AG04450 (cell line): ENCODE results near the gene CYSRT1. TPM values are rescaled to one million over a fixed set of nuclear protein-coding genes. Genes with fewer than 3 reads are reported as not detected.

Experiments used
- CTCF ChIA-PET: fragments of 300-600, 350-600 bp; formaldehyde crosslinking; extraction: SDS; loops from one replicate; lab custom pipeline; 2022; ENCODE audit warnings: antibody characterized with exemption, inconsistent platforms; lab: Charles Lee
- POLR2A ChIA-PET: fragments of 350-600 bp; formaldehyde crosslinking; extraction: SDS; loops from one replicate; lab custom pipeline; 2021; ENCODE audit warnings: antibody characterized with exemption, inconsistent platforms; lab: Yijun Ruan, JAX
- DNase-seq: peaks from one replicate; pipeline ENCODE4 v3.0.0-alpha.2; 2011; ENCODE audit warnings: low read depth, low spot score
- H3K27ac ChIP-seq: one replicate; pipeline ENCODE4 v1.5.1; 2012; ENCODE audit warnings: low read depth, low read length, control low read depth
- H3K27me3 ChIP-seq: one replicate; pipeline ENCODE4 v1.6.0; 2012; ENCODE audit warnings: low read length; ENCODE audit not compliant: control insufficient read depth, insufficient read depth
- H3K4me3 ChIP-seq: 2 replicates; pipeline ENCODE4 v1.5.1; 2011; ENCODE audit warnings: mild to moderate bottlenecking, low read depth, low read length, control low read depth
- H3K9me3 ChIP-seq: 2 replicates; pipeline ENCODE4 v1.5.1; 2012; ENCODE audit warnings: low read length; ENCODE audit not compliant: control insufficient read depth, insufficient read depth
- polyA plus RNA-seq: library from polyadenylated mRNA; depleted of rRNA; stranded (reverse); fragments of >200 nt; gene quantifications from 2 replicates; pipeline ENCODE4 v1.2.3, GENCODE V29; 2011
- TF ChIP-seq, protein P1 (sequence below): IDR thresholded peaks from 2 replicates; pipeline ENCODE4 v1.5.1; 2011; ENCODE audit warnings: low read depth, low read length, control low read depth, inconsistent platforms

CYSRT1 gene
- polyA plus RNA-seq, 1 experiment: 0.27 TPM

DNA sequence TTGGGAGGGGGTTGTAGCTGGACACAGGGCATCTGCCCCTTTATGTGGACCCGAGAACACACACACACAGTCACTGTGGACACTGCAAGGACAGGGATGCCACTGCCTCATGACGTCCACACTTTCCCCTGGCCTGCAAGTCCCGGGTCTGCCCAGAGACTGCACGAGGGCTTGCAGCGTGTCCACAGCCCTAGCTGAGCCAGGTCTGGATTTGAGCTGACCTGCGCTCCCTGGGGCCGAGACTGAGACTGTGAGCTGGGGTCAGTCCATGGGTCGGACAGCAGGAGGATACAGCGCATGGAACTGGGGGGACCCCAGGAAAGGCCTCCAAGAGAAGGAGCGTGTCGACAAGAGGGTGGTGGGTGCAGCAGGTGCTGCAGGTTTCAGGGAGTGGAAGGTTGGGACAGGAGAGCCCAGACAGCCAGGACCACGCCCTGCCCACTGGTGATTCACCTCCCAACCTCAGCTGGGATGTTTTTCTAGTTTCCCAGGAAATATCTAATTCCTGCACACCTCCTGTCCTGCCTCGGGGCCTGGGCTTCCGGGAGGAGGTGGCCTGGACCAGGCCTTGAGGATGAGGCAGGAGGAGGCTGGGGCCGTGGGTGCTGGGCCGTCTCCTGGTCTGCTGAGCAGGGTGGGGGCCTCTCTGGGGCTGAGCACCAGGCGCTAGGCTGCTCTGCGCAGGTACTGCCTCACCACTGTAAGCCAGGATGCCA is 1.5 kb downstream of the CYSRT1 start:
- Histone ChIP-seq H3K9me3 (no peaks in the 10 kb centered on the region; the same call in 1 of the 2 replicates), H3K27me3 (no peaks in the 10 kb centered on the region), H3K4me3 (no peak overlapping the region), H3K27ac (no peak overlapping the region)
- ChIA-PET CTCF (interaction anchor here (1.0 to 2.4 kb wide), 4 partner anchors 10 to 159 kb away, joined by 3 to 14 read pairs (median 6); no protein-coding TSS in a partner anchor), POLR2A (interaction anchor here (1.4 to 1.8 kb wide), 3 partner anchors 14 to 140 kb away, joined by 3 to 7 read pairs (median 5); partner anchors contain the start of genes MAN1B1 and TUBB4B)
- TF ChIP-seq, protein P1, sequence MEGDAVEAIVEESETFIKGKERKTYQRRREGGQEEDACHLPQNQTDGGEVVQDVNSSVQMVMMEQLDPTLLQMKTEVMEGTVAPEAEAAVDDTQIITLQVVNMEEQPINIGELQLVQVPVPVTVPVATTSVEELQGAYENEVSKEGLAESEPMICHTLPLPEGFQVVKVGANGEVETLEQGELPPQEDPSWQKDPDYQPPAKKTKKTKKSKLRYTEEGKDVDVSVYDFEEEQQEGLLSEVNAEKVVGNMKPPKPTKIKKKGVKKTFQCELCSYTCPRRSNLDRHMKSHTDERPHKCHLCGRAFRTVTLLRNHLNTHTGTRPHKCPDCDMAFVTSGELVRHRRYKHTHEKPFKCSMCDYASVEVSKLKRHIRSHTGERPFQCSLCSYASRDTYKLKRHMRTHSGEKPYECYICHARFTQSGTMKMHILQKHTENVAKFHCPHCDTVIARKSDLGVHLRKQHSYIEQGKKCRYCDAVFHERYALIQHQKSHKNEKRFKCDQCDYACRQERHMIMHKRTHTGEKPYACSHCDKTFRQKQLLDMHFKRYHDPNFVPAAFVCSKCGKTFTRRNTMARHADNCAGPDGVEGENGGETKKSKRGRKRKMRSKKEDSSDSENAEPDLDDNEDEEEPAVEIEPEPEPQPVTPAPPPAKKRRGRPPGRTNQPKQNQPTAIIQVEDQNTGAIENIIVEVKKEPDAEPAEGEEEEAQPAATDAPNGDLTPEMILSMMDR: no peak
- DNase-seq: no peak

DNA sequence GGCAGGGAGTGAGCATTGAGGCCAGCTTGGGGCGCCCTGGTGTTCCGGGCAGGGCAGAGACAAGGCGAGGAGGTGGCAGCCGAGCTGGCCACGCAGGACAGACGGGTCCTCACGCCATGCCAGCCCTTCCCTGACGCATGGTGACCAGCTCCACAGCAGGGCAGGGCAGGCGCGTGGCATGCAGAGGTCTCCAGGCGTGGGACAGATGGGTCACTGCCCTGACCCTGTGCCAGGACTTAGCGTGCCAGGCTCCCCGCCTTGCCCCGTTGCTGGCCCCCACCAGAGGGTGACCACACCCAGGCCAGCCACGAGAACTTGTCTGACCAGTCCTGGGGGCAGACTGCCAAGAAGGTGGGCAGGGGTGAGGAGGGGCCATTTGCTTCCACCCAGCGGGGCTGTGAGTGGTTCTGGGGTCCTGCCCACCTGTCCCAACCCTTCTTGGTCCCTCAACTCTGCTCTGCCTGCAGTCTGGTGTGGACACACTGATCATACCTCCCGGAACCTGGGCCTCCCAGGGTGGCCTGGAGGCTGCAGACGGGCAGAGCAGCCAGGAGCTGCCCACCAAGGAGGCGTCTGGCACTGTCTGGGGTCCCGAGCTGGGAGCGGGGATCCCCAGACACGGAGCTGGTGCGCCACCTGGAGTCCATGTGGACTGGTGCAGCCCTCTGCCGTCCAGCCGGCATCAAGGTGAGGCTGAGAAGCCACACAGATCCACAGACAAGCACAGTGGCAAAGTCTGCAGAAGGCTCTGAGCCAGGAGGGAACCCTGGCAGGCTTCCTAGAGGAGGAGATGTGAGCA is 2.3 kb downstream of the CYSRT1 start, which contains the start of gene RNF224:
TSS of gene RNF224 (plus strand) at position 449 of the 799 bp plus-strand sequence. CDS start 834 bp downstream, outside the sequence.
- peak; percentile 38 for DNase-seq
- POLR2A ChIA-PET: interaction anchor here (0.8 to 1.8 kb wide), 4 partner anchors 13 to 140 kb away, joined by 3 to 7 read pairs (median 4); partner anchors contain the start of genes MAN1B1 and TUBB4B
- H3K27ac ChIP-seq: no peak within 1 kb of the TSS
- CTCF ChIA-PET: interaction anchor here (0.6 to 2.4 kb wide), 12 partner anchors 9 to 199 kb away, joined by 3 to 14 read pairs (median 4); no protein-coding TSS in a partner anchor
- H3K4me3 ChIP-seq: no peak within 1 kb of the TSS
- TF ChIP-seq, protein P1: peak; percentile 85
- H3K9me3 ChIP-seq: no peaks in the 10 kb centered on the region; the same call in 1 of the 2 replicates
- H3K27me3 ChIP-seq: no peaks in the 10 kb centered on the region

DNA sequence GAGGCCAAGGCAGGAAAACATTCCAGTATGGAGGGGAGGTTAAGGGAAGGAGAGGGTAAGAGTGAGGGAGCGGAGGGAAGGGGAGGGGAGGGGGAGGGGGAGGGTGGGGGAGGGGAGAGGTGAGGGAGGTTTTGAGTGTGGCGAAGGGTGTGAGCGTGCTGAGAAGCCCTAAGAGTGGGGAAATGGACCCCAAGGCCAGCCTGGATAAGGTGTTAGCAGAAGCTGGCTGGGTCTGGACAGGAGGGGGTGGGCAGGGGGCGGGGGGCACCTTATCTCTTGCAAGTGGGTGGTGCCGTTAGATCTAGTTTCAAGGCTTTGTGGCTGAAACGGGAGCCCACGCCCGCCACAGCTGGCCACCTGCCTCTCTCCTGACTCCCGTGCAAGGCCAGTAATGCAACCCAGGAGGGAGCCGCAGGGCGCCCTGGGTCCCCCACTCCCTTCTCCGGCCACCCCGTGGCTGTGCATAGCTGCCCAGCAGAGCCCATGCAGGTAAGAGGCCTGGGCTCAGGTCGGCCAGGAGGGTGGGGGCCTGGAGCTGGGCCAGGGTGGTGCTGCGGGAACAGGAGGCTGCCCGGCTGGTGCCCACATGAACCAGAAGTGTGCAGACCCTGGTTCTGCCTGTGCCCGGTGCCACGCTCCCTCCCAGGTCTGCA is 3.0 kb downstream of the CYSRT1 start:
- TF ChIP-seq, protein P1: no peak
- DNase-seq: no peak
- POLR2A ChIA-PET: interaction anchor here (0.8 to 1.8 kb wide), 4 partner anchors 12 to 141 kb away, joined by 3 to 7 read pairs (median 4); partner anchors contain the start of genes MAN1B1 and TUBB4B
- Histone ChIP-seq H3K4me3 (no peak overlapping the region), H3K27ac (no peak overlapping the region), H3K9me3 (no peaks in the 10 kb centered on the region; the same call in 1 of the 2 replicates), H3K27me3 (no peaks in the 10 kb centered on the region)
- CTCF ChIA-PET: interaction anchor here (0.7 to 2.4 kb wide), 9 partner anchors 9 to 199 kb away, joined by 3 to 14 read pairs (median 5); no protein-coding TSS in a partner anchor

DNA sequence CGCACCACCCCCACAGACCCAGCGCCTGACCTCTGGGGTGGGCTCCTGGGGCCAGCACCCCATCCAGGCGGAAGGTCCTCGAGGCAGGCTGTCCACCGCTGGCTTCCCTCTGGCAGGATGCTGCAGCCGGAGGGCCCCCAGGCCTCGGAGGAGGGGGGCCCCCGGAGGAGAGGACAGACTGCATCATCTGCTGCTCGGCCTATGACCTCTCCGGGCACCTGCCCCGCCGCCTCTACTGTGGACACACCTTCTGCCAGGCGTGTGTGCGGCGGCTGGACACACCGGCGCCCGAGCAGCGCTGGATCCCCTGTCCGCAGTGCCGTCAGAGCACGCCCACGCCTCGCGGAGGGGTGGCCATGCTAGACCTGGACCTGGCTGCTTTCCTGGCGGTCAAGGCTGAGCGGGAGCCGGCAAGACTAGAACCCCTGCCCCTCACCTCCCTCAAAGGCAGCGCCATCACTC is 3.6 kb downstream of the CYSRT1 start:
- DNase-seq: no peak
- TF ChIP-seq, protein P1: no peak
- H3K27me3 ChIP-seq: no peaks in the 10 kb centered on the region
- H3K4me3 ChIP-seq: no peak overlapping the region
- no peak overlapping the region for H3K27ac ChIP-seq
- H3K9me3 ChIP-seq: no peaks in the 10 kb centered on the region; the same call in 1 of the 2 replicates
- CTCF ChIA-PET: interaction anchor here (1.2 to 2.4 kb wide), 5 partner anchors 8 to 200 kb away, joined by 3 to 14 read pairs (median 8); no protein-coding TSS in a partner anchor
- POLR2A ChIA-PET: interaction anchor here (1.8 kb wide), 1 partner anchor 12 kb away, joined by 7 read pairs; the partner anchor contains the start of gene TUBB4B
